Measurements from ENCODE around the gene FOXRED1. TPM values are rescaled to one million over a fixed set of nuclear protein-coding genes. Genes with fewer than 3 reads are reported as not detected.
A peak's percentile ranks its signal among the peaks of the same experiment; 100 is the strongest.

Gene FOXRED1
- total RNA-seq, 4 donors from 2014 or later = 17.2 to 51.5 (median 24.7) TPM

DNA sequence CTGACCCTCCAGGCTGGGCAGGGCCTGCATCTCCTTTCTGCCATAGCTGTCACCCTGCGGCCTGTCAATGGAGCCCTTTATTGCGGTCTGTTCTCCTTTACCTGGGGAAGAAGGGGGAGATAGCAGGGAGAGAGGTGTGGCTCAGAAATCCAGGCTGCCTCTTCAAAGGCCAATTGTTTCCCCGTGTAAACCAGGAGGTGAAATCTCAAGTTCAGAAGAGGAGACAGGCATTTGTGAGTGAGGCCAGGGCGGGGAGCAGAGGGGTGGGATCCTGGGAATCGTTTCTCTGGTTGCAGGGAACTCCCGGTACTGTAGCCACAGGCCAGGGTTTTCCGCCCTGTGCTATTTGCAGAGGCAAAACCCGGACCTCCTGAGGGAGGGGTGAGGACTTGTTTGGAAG, 44.0 kb downstream of the FOXRED1 start:
- no peak for TF ChIP-seq POLR2AphosphoS5 (IDR thresholded peaks at IDR 0.05)
- TF ChIP-seq POLR2A (IDR thresholded peaks at IDR 0.05) = no peak
- TF ChIP-seq, protein P1, sequence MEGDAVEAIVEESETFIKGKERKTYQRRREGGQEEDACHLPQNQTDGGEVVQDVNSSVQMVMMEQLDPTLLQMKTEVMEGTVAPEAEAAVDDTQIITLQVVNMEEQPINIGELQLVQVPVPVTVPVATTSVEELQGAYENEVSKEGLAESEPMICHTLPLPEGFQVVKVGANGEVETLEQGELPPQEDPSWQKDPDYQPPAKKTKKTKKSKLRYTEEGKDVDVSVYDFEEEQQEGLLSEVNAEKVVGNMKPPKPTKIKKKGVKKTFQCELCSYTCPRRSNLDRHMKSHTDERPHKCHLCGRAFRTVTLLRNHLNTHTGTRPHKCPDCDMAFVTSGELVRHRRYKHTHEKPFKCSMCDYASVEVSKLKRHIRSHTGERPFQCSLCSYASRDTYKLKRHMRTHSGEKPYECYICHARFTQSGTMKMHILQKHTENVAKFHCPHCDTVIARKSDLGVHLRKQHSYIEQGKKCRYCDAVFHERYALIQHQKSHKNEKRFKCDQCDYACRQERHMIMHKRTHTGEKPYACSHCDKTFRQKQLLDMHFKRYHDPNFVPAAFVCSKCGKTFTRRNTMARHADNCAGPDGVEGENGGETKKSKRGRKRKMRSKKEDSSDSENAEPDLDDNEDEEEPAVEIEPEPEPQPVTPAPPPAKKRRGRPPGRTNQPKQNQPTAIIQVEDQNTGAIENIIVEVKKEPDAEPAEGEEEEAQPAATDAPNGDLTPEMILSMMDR (IDR thresholded peaks at IDR 0.05) = no peak
- no peak for TF ChIP-seq EP300 (IDR thresholded peaks at IDR 0.05; ENCODE audit: low read depth)
- in situ Hi-C loops (cut with MboI; ENCODE audit: low pct_ligation_motif_present in 1 of 4, low pct_unique_long_range_greater_than_20kb in 1 of 4, low sequenced_read_pairs in 3 of 4) (loop anchor here in 3 of 4 donors (10.0 to 25.0 kb wide), 4 partner anchors 99 to 174 kb away; no protein-coding TSS in a partner anchor), intact Hi-C loops (cut with DNase I; ENCODE audit: low total_unique reads) (loop anchor here (5.0 to 10.0 kb wide), 2 partner anchors 122 to 169 kb away; no protein-coding TSS in a partner anchor)
- H3K36me3 ChIP-seq = no peaks in the 10 kb centered on the region
- H3K27ac ChIP-seq = peak overlapping the region in 2 of 4 donors; percentile 9 to 25
- peaks cover 8 to 29% (median 17%) of the 10 kb centered on the region in 4 donors for H3K4me1 ChIP-seq
- no peaks in the 10 kb centered on the region for H3K27me3 ChIP-seq
- WGBS, 2 donors (ENCODE audit: low coverage in 1 of 2) = 31 to 41% methylated on average over 4 to 8 of the region's 8 CpGs
- H3K4me3 ChIP-seq = no peak overlapping the region
- no peaks in the 10 kb centered on the region for H3K9me3 ChIP-seq
- DNase-seq = peak; percentile 32

DNA sequence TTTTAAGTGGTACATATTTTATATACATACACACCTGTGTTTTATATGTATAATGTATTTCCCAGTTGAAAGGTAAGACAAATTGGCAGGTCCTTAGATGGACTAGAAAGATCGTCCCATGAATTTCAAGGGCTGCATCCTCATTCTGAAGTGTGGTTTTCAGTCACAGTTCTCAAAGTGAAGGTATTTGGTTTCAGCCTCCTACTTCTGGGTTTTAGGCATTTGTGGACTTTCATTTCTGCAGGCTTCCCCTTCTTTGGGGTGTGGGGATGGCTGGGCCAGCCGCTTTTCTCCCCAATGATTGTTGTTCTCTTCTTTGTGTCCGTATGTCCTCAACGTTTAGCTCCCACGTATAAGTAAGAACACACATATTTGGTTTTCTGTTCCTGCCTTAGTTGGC, 44.9 kb downstream of the FOXRED1 start:
- intact Hi-C loops (cut with DNase I; ENCODE audit: low total_unique reads) = loop anchor here (5.0 to 10.0 kb wide), 2 partner anchors 121 to 168 kb away; no protein-coding TSS in a partner anchor
- DNase-seq = no peak
- no peak overlapping the region for H3K4me3 ChIP-seq
- H3K27ac ChIP-seq = no peak overlapping the region
- no peaks in the 10 kb centered on the region for H3K9me3 ChIP-seq
- in situ Hi-C loops (cut with MboI; ENCODE audit: low pct_ligation_motif_present in 1 of 4, low pct_unique_long_range_greater_than_20kb in 1 of 4, low sequenced_read_pairs in 3 of 4) = loop anchor here in 3 of 4 donors (10.0 to 25.0 kb wide), 4 partner anchors 98 to 173 kb away; no protein-coding TSS in a partner anchor
- H3K27me3 ChIP-seq = no peaks in the 10 kb centered on the region
- TF ChIP-seq, protein P1 (IDR thresholded peaks at IDR 0.05) = no peak
- TF ChIP-seq POLR2AphosphoS5 (IDR thresholded peaks at IDR 0.05) (no peak), POLR2A (IDR thresholded peaks at IDR 0.05) (no peak), EP300 (IDR thresholded peaks at IDR 0.05; ENCODE audit: low read depth) (no peak)
- H3K36me3 ChIP-seq = no peaks in the 10 kb centered on the region
- peaks cover 9 to 36% (median 22%) of the 10 kb centered on the region in 4 donors for H3K4me1 ChIP-seq
- WGBS, 2 donors (ENCODE audit: low coverage in 1 of 2) = 78 to 86% methylated on average over 1 to 5 of the region's 5 CpGs

GRCh38 chr11:126317432-126317755, 48.4 kb downstream of the FOXRED1 start:
- DNase-seq = no peak
- peaks cover 9 to 28% (median 21%) of the 10 kb centered on the region in 4 donors for H3K4me1 ChIP-seq
- H3K4me3 ChIP-seq = no peak overlapping the region
- TF ChIP-seq EP300 (IDR thresholded peaks at IDR 0.05; ENCODE audit: low read depth) = no peak
- TF ChIP-seq POLR2AphosphoS5 (IDR thresholded peaks at IDR 0.05) = no peak
- TF ChIP-seq POLR2A (IDR thresholded peaks at IDR 0.05) = no peak
- TF ChIP-seq, protein P1 (IDR thresholded peaks at IDR 0.05) = no peak
- H3K9me3 ChIP-seq = no peaks in the 10 kb centered on the region
- WGBS, 2 donors (ENCODE audit: low coverage in 1 of 2) = 52% methylated on average over 1 of the region's 1 CpG; no CpG with 5 or more reads in 1 of the 2 donors
- in situ Hi-C loops (cut with MboI; ENCODE audit: low pct_ligation_motif_present in 1 of 4, low pct_unique_long_range_greater_than_20kb in 1 of 4, low sequenced_read_pairs in 3 of 4) (loop anchor here in 3 of 4 donors (10.0 to 25.0 kb wide), 4 partner anchors 95 to 170 kb away; no protein-coding TSS in a partner anchor), intact Hi-C loops (cut with DNase I; ENCODE audit: low total_unique reads) (loop anchor here (10.0 kb wide), 1 partner anchor 117 kb away; no protein-coding TSS in a partner anchor)
- H3K36me3 ChIP-seq = no peaks in the 10 kb centered on the region
- H3K27me3 ChIP-seq = no peaks in the 10 kb centered on the region
- peak overlapping the region; percentile 79 to 90 (median 82) for H3K27ac ChIP-seq

GRCh38 chr11:126317756-126318573, 49.0 kb downstream of the FOXRED1 start:
- Histone ChIP-seq H3K4me3 (peak overlapping the region in 1 of 4 donors; percentile 27), H3K27me3 (no peaks in the 10 kb centered on the region), H3K36me3 (no peaks in the 10 kb centered on the region), H3K4me1 (peaks cover 9 to 23% (median 18%) of the 10 kb centered on the region in 4 donors), H3K9me3 (no peaks in the 10 kb centered on the region), H3K27ac (peak overlapping the region; percentile 79 to 90 (median 82))
- no peak for TF ChIP-seq POLR2AphosphoS5 (IDR thresholded peaks at IDR 0.05)
- no peak for TF ChIP-seq POLR2A (IDR thresholded peaks at IDR 0.05)
- TF ChIP-seq, protein P1 (IDR thresholded peaks at IDR 0.05) = no peak
- TF ChIP-seq EP300 (IDR thresholded peaks at IDR 0.05; ENCODE audit: low read depth) = no peak
- 41 to 51% methylated on average over 2 to 14 of the region's 14 CpGs for WGBS, 2 donors (ENCODE audit: low coverage in 1 of 2)
- intact Hi-C loops (cut with DNase I; ENCODE audit: low total_unique reads) (loop anchor here (10.0 kb wide), 1 partner anchor 117 kb away; no protein-coding TSS in a partner anchor), in situ Hi-C loops (cut with MboI; ENCODE audit: low pct_ligation_motif_present in 1 of 4, low pct_unique_long_range_greater_than_20kb in 1 of 4, low sequenced_read_pairs in 3 of 4) (loop anchor here in 3 of 4 donors (10.0 to 25.0 kb wide), 4 partner anchors 94 to 169 kb away; no protein-coding TSS in a partner anchor)
- peak; percentile 53 for DNase-seq
